ENCODE measurements around the gene GRID2IP. TPM values are rescaled to one million over a fixed set of nuclear protein-coding genes. Genes with fewer than 3 reads are reported as not detected.
A peak's percentile ranks its signal among the peaks of the same experiment; 100 is the strongest.

The GRID2IP gene
- total and polyA plus RNA-seq, 2 of the 13 experiments (the other 11 are each of a cell fraction or from before 2014, with no cell fraction given): 0.03 TPM; not detected in 1

DNA sequence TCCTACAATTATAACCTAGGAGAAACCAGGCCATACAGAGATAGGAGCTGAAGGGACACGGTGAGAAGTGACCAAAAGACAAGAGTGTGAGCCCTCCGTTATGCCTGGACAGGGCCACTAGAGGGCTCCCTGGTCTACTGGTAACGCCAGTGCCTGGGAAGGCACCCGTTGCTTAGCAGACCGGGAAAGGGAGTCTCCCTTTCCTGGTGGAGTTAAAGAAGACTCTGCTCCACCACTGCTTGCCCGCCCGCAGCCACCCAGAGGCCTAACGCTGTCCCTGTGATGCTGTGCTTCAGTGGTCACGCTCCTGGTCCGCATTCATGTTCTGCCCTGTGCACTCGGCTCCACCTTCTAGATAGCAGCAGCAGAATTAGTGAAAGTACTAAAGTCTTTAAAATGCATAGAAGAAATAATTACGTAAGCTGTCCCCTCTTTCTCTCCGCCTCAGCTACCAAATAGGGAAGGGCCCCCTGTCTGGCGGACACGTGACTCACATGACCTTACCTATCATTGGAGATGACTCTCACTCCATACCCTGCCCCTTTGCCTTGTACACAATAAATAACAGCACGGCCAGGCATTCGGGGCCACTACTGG is 34.8 kb downstream of the GRID2IP start (continued):
- TF ChIP-seq, protein P1, sequence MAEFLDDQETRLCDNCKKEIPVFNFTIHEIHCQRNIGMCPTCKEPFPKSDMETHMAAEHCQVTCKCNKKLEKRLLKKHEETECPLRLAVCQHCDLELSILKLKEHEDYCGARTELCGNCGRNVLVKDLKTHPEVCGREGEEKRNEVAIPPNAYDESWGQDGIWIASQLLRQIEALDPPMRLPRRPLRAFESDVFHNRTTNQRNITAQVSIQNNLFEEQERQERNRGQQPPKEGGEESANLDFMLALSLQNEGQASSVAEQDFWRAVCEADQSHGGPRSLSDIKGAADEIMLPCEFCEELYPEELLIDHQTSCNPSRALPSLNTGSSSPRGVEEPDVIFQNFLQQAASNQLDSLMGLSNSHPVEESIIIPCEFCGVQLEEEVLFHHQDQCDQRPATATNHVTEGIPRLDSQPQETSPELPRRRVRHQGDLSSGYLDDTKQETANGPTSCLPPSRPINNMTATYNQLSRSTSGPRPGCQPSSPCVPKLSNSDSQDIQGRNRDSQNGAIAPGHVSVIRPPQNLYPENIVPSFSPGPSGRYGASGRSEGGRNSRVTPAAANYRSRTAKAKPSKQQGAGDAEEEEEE (CRISPR knock-in tag; IDR thresholded peaks at IDR 0.05; ENCODE audit: borderline replicate concordance): no peak
- no peak for TF ChIP-seq MTA1 (CRISPR knock-in tag; IDR thresholded peaks at IDR 0.05; ENCODE audit: borderline replicate concordance)
- TF ChIP-seq, protein P2, sequence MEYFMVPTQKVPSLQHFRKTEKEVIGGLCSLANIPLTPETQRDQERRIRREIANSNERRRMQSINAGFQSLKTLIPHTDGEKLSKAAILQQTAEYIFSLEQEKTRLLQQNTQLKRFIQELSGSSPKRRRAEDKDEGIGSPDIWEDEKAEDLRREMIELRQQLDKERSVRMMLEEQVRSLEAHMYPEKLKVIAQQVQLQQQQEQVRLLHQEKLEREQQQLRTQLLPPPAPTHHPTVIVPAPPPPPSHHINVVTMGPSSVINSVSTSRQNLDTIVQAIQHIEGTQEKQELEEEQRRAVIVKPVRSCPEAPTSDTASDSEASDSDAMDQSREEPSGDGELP (IDR thresholded peaks at IDR 0.05; ENCODE audit: borderline replicate concordance, low read depth): no peak
- TF ChIP-seq, protein P3, sequence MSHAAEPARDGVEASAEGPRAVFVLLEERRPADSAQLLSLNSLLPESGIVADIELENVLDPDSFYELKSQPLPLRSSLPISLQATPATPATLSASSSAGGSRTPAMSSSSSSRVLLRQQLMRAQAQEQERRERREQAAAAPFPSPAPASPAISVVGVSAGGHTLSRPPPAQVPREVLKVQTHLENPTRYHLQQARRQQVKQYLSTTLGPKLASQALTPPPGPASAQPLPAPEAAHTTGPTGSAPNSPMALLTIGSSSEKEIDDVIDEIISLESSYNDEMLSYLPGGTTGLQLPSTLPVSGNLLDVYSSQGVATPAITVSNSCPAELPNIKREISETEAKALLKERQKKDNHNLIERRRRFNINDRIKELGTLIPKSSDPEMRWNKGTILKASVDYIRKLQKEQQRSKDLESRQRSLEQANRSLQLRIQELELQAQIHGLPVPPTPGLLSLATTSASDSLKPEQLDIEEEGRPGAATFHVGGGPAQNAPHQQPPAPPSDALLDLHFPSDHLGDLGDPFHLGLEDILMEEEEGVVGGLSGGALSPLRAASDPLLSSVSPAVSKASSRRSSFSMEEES (CRISPR knock-in tag; IDR thresholded peaks at IDR 0.05): 0 out of 2 replicates have a peak, but pooled peaks have one; percentile 18
- TF ChIP-seq ZNF614 (CRISPR knock-in tag; IDR thresholded peaks at IDR 0.05; ENCODE audit: borderline replicate concordance): peak; percentile 40; the same call in 1 of the 2 replicates
- no peak for TF ChIP-seq HMG20B (CRISPR knock-in tag; conservative IDR thresholded peaks at IDR 0.05)
- TF ChIP-seq ZNF670 (CRISPR knock-in tag; IDR thresholded peaks at IDR 0.05; ENCODE audit: borderline replicate concordance): no peak
- no peak for TF ChIP-seq ZNF282 (IDR thresholded peaks at IDR 0.05; ENCODE audit: partially characterized antibody)
- no peak for TF ChIP-seq ETV6 (CRISPR knock-in tag; conservative IDR thresholded peaks at IDR 0.05)
- TF ChIP-seq ZFY (CRISPR knock-in tag; IDR thresholded peaks at IDR 0.05): peak; percentile 13; the same call in 1 of the 2 replicates
- no peak for TF ChIP-seq U2AF1 (optimal IDR thresholded peaks at IDR 0.05; ENCODE audit: low read depth, low read length)
- no peak for TF ChIP-seq THYN1 (CRISPR knock-in tag; IDR thresholded peaks at IDR 0.05; ENCODE audit: borderline replicate concordance, low read depth)
- TF ChIP-seq, protein P4, sequence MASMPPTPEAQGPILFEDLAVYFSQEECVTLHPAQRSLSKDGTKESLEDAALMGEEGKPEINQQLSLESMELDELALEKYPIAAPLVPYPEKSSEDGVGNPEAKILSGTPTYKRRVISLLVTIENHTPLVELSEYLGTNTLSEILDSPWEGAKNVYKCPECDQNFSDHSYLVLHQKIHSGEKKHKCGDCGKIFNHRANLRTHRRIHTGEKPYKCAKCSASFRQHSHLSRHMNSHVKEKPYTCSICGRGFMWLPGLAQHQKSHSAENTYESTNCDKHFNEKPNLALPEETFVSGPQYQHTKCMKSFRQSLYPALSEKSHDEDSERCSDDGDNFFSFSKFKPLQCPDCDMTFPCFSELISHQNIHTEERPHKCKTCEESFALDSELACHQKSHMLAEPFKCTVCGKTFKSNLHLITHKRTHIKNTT (CRISPR knock-in tag; IDR thresholded peaks at IDR 0.05): no peak
- TF ChIP-seq SNAPC2 (CRISPR knock-in tag; IDR thresholded peaks at IDR 0.05): no peak
- no peak for TF ChIP-seq NFE2L2 (IDR thresholded peaks at IDR 0.05; ENCODE audit: low read length)
- TF ChIP-seq, protein P5, sequence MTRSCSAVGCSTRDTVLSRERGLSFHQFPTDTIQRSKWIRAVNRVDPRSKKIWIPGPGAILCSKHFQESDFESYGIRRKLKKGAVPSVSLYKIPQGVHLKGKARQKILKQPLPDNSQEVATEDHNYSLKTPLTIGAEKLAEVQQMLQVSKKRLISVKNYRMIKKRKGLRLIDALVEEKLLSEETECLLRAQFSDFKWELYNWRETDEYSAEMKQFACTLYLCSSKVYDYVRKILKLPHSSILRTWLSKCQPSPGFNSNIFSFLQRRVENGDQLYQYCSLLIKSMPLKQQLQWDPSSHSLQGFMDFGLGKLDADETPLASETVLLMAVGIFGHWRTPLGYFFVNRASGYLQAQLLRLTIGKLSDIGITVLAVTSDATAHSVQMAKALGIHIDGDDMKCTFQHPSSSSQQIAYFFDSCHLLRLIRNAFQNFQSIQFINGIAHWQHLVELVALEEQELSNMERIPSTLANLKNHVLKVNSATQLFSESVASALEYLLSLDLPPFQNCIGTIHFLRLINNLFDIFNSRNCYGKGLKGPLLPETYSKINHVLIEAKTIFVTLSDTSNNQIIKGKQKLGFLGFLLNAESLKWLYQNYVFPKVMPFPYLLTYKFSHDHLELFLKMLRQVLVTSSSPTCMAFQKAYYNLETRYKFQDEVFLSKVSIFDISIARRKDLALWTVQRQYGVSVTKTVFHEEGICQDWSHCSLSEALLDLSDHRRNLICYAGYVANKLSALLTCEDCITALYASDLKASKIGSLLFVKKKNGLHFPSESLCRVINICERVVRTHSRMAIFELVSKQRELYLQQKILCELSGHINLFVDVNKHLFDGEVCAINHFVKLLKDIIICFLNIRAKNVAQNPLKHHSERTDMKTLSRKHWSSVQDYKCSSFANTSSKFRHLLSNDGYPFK (CRISPR knock-in tag; IDR thresholded peaks at IDR 0.05; ENCODE audit: borderline replicate concordance): no peak
- TF ChIP-seq SMC3 (IDR thresholded peaks at IDR 0.05; ENCODE audit: low read length): peak; percentile 88
- TF ChIP-seq SRSF9 (IDR thresholded peaks at IDR 0.05; ENCODE audit: borderline replicate concordance, insufficient read depth, low read depth, low read length, poor library complexity, severe bottlenecking): no peak
- TF ChIP-seq ARHGAP35 (CRISPR knock-in tag; IDR thresholded peaks at IDR 0.05; ENCODE audit: borderline replicate concordance): no peak
- no peak for TF ChIP-seq ZNF672 (CRISPR knock-in tag; IDR thresholded peaks at IDR 0.05)
- no peak for TF ChIP-seq ARNT (IDR thresholded peaks at IDR 0.05)
- no peak for TF ChIP-seq REL (CRISPR knock-in tag; conservative IDR thresholded peaks at IDR 0.05)
- TF ChIP-seq ZNF780A (CRISPR knock-in tag; IDR thresholded peaks at IDR 0.05): no peak
